ENCODE measurements around the gene SULT4A1.

DNA sequence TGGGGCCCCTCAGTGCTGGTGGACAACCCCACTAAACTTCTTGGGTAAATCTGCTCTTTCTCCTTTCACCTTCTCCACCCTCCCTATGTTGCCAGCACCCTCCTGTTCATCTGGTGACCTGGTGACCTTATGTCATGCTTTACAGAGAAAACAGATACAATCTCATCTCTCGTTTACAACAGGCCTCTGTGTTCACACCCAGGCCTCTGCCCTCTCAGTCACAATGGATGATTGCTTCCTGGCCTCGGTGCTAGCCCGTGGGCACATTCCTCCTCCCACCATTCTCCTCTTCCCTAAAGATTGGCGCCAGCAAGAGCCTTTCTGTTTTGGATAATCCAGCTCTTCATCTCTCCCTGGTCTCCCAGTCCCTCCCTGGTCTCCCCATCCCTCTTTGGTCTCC is 49.0 kb upstream of the SULT4A1 start:
- TF ChIP-seq FOXM1 (IDR thresholded peaks at IDR 0.05; ENCODE audit: borderline replicate concordance) (no peak), TARDBP (IDR thresholded peaks at IDR 0.05) (no peak), NFRKB (IDR thresholded peaks at IDR 0.05) (no peak), ZNF384 (IDR thresholded peaks at IDR 0.05) (no peak), SP1 (IDR thresholded peaks at IDR 0.05) (no peak), CTBP1 (IDR thresholded peaks at IDR 0.05; ENCODE audit: borderline replicate concordance) (no peak), BHLHE40 (IDR thresholded peaks at IDR 0.05; ENCODE audit: borderline replicate concordance) (no peak), SUZ12 (IDR thresholded peaks at IDR 0.05) (no peak)

Data from HEK293T (cell line).